ENCODE results near the gene NEXN.
"Not testable (repeated sequence)": the region's sequence is repeated elsewhere in the genome, so short reads cannot be mapped to it uniquely, and the experiment has no call there.

Gene NEXN

DNA sequence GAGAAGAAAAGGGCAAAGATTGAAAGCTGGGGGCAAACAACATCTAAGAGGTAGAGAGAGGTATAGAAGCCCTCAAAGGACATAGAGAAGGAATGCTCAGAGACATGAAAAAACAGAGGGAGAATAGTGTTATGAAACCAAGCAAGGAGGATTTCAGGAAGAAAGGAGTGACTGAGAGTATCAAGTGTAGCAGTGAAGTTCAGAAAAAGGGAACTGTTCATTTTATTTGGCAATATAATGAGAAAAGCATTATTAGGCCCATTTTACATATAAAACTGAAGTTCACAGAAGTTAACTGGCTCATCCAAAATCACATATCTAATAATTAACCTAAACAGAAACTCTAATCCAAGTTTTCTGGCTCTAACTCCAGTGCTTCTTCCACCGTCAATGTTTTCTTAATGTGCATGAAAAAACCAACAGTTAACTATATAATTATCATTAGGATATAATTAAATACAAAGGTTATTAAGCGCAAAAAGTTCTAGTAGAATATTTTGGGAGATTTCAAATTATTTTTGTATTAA, 17.7 kb downstream of the NEXN start:
- no peak for DNase-seq (ENCODE audit: low read depth)

DNA sequence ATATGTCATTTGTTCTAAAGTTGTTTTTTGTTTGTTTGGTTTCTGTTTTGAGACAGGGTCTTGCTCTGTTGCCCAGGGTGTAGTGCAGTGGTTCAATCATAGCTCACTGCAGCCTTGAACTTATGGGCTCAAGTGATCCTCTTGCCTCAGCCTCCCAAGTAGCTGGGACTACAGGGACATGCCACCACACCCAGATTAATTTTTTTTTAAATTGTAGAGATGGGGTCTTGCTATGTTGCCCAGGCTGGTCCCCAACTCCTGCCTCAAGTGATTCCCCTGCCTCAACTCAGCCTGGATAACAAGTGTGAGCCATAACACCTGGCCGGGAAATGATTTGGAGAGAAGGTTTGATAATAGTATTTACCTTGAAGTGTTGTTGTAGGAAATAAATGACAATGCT, 18.2 kb downstream of the NEXN start:
- DNase-seq (ENCODE audit: low read depth): no peak

DNA sequence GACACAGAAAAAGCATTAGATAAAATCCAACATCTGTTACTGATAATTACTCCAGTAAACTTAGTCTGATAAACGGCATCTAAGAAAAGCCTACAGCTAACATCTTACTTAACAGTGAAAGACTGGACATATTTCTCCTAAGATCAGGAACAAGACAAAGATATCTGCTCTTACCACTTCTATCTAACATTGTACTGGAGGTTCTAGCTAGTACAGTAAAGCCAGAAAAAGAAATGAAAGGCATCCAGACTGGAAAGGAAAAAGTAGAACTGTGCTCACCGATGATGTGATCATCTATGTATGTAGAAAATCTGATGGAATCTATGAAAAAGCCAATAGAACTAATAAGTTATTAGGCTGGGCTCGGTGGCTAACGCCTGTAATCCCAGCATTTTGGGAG, 21.7 kb downstream of the NEXN start:
- no peak for DNase-seq (ENCODE audit: low read depth)

DNA sequence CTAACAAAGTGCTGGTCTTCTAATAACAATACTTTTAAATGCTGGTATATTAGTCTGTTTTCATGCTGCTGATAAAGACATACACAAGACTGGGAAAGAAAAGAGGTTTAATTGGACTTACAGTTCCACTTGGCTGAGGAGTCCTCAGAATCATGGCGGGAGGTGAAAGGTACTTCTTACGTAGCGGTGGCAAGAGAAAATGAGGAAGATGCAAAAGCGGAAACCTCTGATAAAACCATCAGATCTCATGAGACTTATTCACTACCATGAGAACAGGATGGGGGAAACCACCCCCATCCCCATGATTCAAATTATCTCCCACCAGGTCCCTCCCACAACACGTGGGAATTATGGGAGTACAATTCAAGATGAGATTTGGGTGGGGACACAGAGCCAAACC, 30.5 kb downstream of the NEXN start:
- DNase-seq (ENCODE audit: low read depth): not testable (repeated sequence)

DNA sequence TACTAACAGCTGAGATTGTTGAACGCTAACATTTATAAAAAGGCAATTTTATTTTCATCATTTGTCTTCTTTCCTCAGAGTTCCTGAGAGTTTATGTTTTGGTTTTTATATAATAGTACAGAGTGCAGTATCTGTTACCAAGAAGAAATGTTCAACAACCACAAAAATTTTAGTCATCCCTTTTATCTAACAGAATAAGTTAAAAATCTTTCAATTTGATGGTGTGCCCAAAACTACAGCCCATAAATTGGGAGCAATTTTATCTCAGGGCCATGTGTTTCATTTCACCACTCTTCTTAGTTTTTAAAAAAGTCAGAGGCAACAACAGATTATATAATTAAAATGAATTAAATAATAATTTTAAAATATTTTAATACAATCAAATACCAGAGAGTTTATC, 37.1 kb downstream of the NEXN start:
- no peak for DNase-seq (ENCODE audit: low read depth)

DNA sequence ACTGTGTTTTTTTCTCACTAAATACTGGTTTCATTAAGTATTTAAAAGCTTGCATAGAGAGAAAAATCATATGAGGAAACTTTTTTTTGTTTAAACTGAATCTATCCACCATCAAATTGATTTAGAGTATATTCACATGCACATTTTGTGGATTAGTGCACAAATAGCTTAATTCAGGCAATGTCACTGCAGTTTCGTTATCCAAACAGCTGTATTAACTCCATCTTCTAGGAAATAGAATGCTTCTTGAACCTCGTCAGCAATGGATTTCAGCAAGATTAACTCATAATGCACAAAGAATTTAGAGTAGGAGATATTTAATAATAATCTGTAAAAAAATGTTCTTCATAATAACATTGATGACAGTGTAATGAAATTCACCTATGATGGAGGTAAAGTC, 37.5 kb downstream of the NEXN start:
- DNase-seq (ENCODE audit: low read depth): no peak

DNA sequence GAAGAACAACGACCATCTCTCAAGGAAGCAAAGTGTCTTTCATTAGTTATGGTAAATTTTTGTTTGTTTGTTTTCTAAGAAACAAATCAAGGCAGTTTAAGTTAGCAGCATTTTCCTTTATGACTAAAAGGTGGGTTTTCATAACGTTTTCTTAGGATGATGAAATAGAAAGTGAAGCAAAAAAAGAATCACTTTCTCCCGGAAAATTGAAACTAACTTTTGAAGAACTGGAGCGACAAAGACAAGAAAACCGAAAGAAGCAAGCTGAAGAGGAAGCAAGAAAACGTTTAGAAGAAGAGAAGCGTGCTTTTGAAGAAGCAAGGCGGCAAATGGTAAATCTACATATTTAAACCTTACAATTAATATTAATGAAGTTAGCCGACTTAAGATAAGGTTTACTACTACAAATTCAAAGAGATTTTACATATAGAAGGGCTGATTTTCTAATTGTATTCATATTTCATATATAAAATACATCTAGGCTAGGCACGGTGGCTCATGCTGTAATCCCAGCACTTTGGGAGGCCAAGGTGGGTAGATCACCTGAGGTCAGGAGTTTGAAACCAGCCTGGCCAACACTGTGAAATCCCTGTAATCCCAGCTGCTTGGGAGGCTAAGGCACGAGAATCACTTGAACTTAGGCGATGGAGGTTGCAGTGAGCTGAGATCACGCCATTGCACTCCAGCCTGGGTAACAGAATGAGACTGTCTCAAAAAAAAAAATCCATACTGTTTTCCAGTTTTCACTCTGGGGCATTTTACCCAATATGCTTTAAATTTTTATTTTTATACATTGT, 38.3 kb downstream of the NEXN start:
- DNase-seq (ENCODE audit: low read depth): no peak

DNA sequence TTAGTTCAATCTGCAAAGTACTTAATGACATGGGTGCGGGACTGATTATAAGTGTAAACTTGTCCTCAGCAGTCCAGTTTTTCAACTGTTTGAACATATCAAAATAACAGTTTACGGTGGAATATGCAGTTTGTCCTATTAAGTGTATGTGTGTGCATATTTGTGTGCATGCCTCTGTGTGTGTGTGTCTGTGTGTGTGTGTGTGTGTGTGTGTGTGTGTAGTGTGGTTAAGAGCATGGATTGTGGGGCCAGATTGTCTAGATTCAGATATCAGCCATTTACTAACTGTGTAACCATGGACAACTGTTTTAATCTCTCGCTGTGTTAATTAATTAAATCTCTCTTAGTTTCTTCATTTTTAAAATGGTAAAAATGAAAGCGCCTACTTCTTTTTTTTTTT, 39.0 kb downstream of the NEXN start:
- DNase-seq (ENCODE audit: low read depth): no peak

DNA sequence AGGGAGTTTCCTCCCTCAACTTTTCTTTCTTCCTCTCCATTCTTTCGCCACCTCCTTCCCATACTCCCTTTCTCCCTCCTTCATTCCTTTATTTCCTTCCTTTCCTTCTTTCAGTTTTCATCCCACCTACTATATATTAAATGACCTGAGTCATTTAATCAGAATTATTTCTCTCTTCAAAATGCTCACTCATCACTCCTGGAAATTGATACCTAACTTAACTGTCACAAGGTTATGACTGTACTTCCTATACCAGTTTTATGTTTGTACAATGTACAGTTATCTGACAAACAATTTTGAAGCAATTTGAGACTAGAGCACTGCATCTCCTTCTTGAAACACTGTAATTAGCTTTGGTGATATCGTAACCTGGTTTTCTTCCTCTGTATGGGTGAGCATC, 41.4 kb downstream of the NEXN start:
- DNase-seq (ENCODE audit: low read depth): no peak

DNA sequence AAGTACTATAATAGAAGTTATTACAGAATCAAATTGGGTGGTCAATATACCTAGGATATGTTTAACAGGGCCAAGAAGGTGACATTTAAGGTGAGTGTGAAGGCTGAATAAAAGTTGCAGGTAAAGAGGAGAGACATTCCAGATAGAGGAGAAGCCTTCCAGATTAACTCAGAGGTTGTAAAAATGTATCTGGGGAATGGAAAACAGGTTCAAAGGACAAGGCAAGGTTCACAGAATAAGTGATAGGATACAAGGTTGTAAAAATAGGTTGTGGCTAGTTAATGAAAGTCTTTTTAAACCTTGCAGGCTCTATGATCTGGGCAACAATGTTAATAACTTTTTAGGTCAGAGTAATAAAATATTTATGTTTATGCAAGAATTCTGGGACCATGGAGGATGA, 50.2 kb downstream of the NEXN start:
- DNase-seq (ENCODE audit: low read depth): no peak

DNA sequence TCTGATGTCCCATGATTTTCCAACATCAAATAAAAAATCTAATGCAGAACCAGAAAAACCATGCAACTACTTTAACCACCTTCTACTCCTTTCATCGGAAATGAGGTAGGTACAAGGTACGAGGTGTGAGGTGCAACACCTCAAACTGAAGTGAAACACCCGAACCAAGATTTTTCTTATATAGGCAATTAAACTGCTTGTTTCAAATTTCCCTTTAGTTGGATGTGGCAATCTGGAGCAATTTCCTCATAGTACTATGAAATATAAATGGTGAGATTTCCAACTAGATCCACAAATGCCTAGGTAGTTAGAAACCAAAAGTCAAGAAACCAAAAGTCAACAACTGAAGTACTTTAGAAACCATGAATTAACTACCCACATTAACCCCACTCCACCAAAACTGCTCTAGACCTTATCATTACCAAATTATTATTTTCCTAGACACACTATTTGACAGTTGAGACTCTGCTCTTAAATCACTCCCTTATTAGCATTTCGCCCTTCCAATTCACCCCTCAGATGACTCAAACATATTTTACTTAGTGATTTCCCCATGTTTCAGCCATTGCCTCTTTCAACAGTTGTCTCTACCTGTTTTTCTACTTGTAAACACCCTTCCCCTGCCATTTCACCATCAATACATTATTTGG, 52.6 kb downstream of the NEXN start:
- no peak for DNase-seq (ENCODE audit: low read depth)

DNA sequence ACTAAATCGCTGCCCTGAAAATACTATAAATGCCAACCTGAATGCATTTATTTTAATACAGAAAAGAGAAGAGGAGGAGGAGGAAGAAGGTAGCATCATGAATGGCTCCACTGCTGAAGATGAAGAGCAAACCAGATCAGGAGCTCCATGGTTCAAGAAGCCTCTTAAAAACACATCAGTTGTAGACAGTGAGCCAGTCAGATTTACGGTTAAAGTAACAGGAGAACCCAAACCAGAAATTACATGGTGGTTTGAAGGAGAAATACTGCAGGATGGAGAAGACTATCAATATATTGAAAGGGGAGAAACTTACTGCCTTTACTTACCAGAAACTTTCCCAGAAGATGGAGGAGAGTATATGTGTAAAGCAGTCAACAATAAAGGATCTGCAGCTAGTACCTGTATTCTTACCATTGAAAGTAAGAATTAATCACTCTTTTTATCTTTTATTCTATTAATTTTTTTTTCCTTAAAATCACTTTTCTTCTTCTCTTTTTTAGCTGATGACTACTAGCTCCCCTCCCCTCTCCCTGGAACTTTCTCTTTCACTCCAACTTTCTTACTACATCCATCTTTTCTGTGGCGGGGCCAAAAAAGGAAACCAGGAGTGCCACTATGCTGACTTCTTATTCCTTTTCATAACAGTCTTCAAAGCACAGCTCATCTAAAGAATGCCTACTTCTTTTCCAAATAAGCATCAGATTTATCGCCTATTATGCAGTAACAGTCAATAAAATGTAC, 54.1 kb downstream of the NEXN start:
- DNase-seq (ENCODE audit: low read depth): no peak

DNA sequence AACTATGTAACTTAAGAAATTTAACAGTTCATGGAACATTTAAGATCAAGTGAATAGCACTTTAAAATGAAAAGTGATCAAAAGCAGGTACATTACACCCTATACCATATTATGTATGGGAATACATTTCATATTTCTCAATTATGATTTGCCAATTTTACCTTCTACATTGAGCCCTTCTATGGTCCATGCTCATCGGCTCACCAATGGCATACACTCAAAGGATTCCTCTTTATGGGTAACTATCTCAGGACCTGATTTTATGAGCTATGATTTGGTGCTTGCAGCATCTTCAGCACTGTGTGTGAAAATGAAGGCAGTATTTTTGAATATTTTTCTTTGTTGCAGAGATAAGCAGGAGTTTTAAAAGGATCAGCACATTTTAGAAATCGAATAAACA, 56.9 kb downstream of the NEXN start:
- DNase-seq (ENCODE audit: low read depth): no peak

DNA sequence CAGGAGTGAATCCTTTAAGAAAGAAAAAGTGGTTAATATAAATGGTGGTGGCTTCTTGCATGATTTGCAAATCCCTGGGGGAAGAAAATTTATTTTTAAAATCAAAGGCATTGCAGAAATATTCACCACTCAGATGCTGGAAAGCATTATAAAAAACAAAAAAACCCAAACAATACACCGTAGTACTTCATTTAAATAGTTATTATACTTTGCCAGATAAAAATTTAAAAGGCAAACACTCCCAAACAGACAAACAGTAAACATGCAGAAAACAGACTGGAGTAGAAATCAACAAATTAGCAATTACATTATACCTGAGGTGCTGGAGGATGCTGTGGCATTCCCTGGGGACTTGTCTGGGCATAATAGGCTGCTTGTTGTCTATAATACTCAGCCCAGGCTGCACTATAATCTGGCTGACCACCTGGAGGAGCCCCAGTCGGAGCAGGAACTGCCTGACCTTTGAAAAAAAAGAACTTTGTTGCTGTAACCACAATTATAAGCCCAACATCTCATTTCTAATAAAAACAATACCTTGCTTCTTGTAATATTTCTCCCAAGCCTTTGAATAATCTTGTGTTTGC, 60.5 kb downstream of the NEXN start:
- DNase-seq (ENCODE audit: low read depth): no peak

DNA sequence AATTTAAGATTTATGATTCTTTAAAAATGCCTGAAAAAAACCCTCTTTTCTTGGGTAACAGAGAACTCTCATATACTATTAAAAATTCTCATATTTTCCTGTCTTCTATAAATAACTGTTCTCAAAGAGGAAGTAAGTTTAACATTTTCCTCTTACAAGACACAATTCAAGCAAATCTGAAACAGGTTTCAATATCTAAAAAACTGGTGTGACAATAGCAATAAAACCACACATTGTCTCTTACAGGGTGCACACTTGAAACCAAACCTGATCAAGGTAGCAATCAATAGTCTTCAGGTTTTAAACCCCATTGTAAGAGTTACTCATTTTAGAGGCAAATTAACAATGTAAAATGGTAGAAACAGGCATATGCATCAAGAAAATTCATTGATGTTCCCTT, 62.4 kb downstream of the NEXN start:
- DNase-seq (ENCODE audit: low read depth): no peak

DNA sequence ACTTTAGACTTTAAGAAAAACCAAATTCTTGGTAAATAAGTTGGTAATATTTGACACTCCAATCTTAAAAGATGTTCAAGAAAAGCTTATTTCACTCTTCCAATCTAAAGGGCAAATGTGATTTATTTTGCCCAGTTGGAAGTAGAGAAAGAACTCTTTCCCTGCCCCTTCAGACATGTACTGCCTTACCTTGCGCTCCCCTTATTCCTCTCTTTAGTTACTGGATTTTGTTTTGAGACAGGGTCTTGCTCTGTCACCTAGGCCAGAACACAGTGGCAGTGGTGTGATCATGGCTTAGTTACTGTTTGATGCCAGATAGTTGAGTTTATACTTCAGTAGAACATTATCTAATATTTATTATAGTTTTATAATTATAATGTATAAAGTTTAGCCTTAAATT, 62.9 kb downstream of the NEXN start:
- DNase-seq (ENCODE audit: low read depth): no peak

DNA sequence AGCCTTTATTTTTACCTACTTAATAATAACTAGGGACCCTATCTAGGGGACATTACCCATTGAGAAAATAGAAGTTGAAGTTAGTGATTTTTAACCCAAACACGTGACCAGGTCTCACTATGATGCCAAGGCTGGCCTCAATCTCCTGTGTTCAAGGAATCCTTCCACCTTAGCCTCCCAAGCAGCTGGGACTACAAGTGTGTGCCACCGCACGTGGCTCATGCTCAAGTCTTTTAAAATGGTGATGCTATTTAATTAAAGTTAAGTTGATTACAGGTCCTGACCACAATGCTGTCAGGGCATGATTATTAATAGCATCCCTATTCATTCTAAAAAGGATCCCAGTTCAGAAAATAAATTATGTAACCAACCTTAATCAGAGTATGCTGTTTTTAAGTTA, 65.5 kb downstream of the NEXN start:
- no peak for DNase-seq (ENCODE audit: low read depth)

DNA sequence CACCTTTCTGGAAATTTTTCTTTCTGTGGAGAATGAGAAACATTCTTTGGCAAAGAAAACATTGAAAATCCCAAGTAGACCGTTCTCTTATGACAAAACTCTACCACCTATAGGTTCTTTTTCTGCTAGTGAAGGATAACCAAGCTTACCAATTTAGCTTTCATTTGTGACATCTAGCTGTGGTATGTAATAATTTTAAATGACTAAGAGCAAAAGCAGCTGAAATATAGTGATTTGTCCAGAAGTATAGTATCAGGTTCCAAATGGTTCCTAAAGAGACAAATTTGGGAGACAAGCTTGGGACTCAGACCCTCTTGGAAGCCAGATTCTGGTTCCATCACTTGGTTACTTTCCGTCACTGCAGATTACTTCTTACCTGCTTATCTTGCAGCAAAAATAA, 66.1 kb downstream of the NEXN start:
- no peak for DNase-seq (ENCODE audit: low read depth)

DNA sequence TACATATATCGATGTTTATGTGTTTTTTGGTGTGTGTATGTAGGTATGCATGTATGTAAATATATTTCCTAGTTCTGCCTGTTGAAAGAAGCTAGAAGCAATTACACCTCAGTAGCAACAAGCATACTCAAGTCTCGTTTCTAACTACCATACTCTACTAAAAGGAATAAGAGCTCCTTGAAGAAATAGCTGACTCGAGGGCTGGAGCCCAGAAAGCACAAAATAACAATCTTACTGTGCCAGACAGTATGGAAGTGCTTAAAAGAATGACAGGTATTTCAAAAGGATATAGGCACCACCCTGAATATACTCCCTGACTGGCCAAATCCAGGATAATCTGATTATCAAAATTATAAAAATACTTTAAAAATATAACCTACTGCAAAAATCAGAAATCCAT, 67.3 kb downstream of the NEXN start:
- DNase-seq (ENCODE audit: low read depth): no peak

DNA sequence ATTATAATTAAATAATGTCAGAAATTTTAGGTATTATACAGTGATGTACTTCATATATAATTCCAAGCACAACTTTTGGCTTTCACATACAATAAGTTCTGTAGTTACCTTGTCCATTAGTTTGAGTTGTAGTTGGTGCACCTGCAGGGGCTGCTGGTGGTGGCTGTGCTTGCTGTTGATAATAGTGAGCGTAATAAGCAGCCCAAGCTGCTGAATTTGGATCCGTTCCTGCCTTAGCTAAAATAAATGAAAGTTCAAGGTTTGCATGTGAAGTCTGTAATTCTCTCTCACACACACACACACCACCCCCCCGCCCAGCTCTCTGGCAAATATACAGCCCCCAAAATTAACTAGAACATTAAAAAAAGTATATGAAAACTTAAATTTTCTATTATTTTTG, 68.0 kb downstream of the NEXN start:
- DNase-seq (ENCODE audit: low read depth): no peak

DNA sequence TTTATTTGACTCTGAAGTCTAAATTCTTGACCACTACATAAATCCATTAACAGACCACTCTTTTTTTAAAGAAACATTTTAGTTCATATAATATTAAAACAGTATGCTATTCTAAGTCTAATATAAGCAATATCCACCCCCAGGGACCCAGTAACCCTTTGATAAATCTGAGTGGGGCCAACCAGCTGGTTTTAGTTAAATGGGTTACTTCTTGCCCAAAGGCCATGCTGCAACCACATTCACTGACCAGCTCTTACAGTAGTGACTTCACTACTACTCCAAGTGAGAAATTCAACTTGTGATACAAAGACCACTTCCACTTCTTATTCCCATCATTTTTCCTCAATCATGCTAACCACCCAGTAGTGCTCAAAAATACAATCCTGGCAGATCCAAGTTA, 70.0 kb downstream of the NEXN start:
- DNase-seq (ENCODE audit: low read depth): no peak

DNA sequence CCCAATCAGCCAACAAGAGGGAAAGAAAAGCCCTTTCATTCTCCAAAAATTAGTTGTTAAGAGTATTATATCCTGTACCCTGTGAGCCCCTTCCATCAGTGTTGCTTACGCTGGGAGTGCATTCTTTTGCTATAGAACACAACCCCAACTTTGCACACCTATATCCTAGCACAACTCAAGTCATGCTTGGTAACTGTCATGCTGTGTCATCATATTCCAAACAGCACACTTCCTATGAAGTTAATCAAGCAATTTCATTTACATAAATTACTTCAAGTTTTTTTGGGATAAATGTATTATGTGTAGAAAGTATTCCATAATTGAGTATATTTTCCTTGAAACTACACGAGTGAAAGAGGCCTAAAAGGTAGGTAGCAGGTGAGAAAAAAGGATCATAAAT, 70.4 kb downstream of the NEXN start:
- no peak for DNase-seq (ENCODE audit: low read depth)

DNA sequence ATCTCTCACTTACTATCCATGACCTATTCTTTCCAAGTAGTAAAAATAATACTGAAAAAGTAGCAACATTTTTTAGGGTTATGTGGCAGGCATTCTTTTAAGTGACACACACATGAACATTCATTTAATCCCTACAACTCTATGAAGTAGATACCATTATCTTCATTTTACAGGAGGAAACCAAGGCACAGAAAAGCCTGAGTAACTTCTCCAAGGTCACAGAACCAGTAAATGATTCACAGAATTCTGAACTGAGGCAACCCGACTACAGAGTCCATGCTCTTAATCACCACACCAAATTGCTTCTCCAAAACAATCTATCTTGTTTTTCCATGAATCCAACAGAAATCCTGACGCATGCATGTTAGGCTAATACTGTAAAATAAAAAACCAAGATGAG, 73.0 kb downstream of the NEXN start:
- no peak for DNase-seq (ENCODE audit: low read depth)
